GM23338 (cell line): Measurements from ENCODE around the gene RPS6KC1. TPM values are rescaled to one million over a fixed set of nuclear protein-coding genes. Genes with fewer than 3 reads are reported as not detected.
A peak's percentile ranks its signal among the peaks of the same experiment; 100 is the strongest.

ENCODE experiments used
- ATAC-seq: fragments of 200-7000 bp; cut with Tn5 transposase; 3 replicates; pipeline ENCODE4 v1.9.1; 2020
- DNase-seq: peaks from one replicate; pipeline ENCODE4 v3.0.0-alpha.2; 2015; ENCODE audit warnings: low spot score
- H2AFZ ChIP-seq: fragments of 200-600 bp; sonication (generic); 2 replicates; pipeline ENCODE4 v1.8.0; 2016; ENCODE audit warnings: antibody characterized with exemption, mild to moderate bottlenecking, moderate library complexity
- H3F3A ChIP-seq: fragments of 200-600 bp; sonication (generic); replicated peaks from 2 replicates; pipeline ENCODE4 v1.8.0; 2017; ENCODE audit warnings: antibody characterized with exemption, mixed run types, low read depth
- H3K27ac ChIP-seq: fragments of 200-600 bp; sonication (generic); 2 replicates; pipeline ENCODE4 v1.6.1; 2016; ENCODE audit warnings: low read depth
- H3K27me3 ChIP-seq: fragments of 200-600 bp; sonication (generic); 2 replicates; pipeline ENCODE4 v1.8.0; 2016; ENCODE audit warnings: mild to moderate bottlenecking, mixed run types, moderate library complexity; ENCODE audit not compliant: insufficient read depth
- H3K36me3 ChIP-seq: fragments of 200-600 bp; sonication (generic); 2 replicates; pipeline ENCODE4 v1.8.0; 2016; ENCODE audit warnings: mild to moderate bottlenecking; ENCODE audit not compliant: insufficient read depth
- H3K4me1 ChIP-seq: fragments of 200-600 bp; sonication (generic); 2 replicates; pipeline ENCODE4 v1.8.0; 2016; ENCODE audit warnings: mild to moderate bottlenecking, moderate library complexity; ENCODE audit not compliant: insufficient read depth
- H3K4me2 ChIP-seq: fragments of 200-600 bp; sonication (generic); 2 replicates; pipeline ENCODE4 v1.7.1; 2017; ENCODE audit warnings: mixed run types
- H3K4me3 ChIP-seq: fragments of 200-600 bp; sonication (generic); 2 replicates; pipeline ENCODE4 v1.6.1; 2016; ENCODE audit warnings: mixed run types
- H3K79me2 ChIP-seq: fragments of 200-600 bp; sonication (generic); replicated peaks from 2 replicates; pipeline ENCODE4 v1.8.0; 2017; ENCODE audit warnings: mild to moderate bottlenecking; ENCODE audit not compliant: insufficient read depth
- H3K9me2 ChIP-seq: fragments of 200-600 bp; sonication (generic); 2 replicates; pipeline ENCODE4 v1.8.0; 2017; ENCODE audit not compliant: insufficient read depth
- H4K20me1 ChIP-seq: fragments of 200-600 bp; sonication (generic); replicated peaks from 2 replicates; pipeline ENCODE4 v1.8.0; 2017; ENCODE audit warnings: mild to moderate bottlenecking; ENCODE audit not compliant: insufficient read depth
- H3K27ac Mint-ChIP-seq: 2 replicates; pipeline ENCODE4 v1.8.0; 2020; ENCODE audit warnings: inconsistent platforms, mild to moderate bottlenecking, moderate library complexity, mixed read lengths
- H3K27me3 Mint-ChIP-seq: 3 replicates; pipeline ENCODE4 v1.8.0; 2022; ENCODE audit warnings: low read depth, mild to moderate bottlenecking, moderate library complexity, mixed read lengths, inconsistent platforms; ENCODE audit not compliant: insufficient read depth, poor library complexity
- H3K36me3 Mint-ChIP-seq: 3 replicates; pipeline ENCODE4 v1.8.0; 2021; ENCODE audit warnings: low read depth, mild to moderate bottlenecking, inconsistent platforms, moderate library complexity, mixed read lengths
- H3K4me1 Mint-ChIP-seq: 3 replicates; pipeline ENCODE4 v1.8.0; 2020; ENCODE audit warnings: mild to moderate bottlenecking, inconsistent platforms, mixed read lengths
- H3K4me3 Mint-ChIP-seq: 3 replicates; pipeline ENCODE4 v1.8.0; 2021; ENCODE audit warnings: moderate library complexity, mild to moderate bottlenecking, inconsistent platforms, mixed read lengths
- H3K9me3 Mint-ChIP-seq: 3 replicates; pipeline ENCODE4 v1.8.0; 2020; ENCODE audit warnings: moderate library complexity, mild to moderate bottlenecking, inconsistent platforms, mixed read lengths
- CREB1 ChIP-seq: fragments of 250-450 bp; sonication (Bioruptor Pico); IDR thresholded peaks from 2 replicates; pipeline ENCODE4 v1.5.0; 2020; ENCODE audit warnings: low read depth, mild to moderate bottlenecking, moderate library complexity
- EZH2phosphoT487 ChIP-seq: fragments of 200-600 bp; sonication (generic); IDR thresholded peaks from one replicate; pipeline ENCODE4 v1.8.1; 2018; ENCODE audit warnings: antibody characterized with exemption; ENCODE audit not compliant: unreplicated experiment
- JUNB ChIP-seq: IDR thresholded peaks from one replicate; pipeline ENCODE4 v1.6.1; 2016; ENCODE audit warnings: antibody characterized with exemption; ENCODE audit not compliant: unreplicated experiment
- NANOG ChIP-seq: IDR thresholded peaks from 2 replicates; pipeline ENCODE4 v1.6.1; 2016; ENCODE audit warnings: antibody characterized with exemption, borderline replicate concordance
- POLR2AphosphoS5 ChIP-seq: IDR thresholded peaks from 2 replicates; pipeline ENCODE4 v1.6.1; 2016; ENCODE audit warnings: antibody characterized with exemption, low read depth
- STAT1 ChIP-seq: IDR thresholded peaks from one replicate; pipeline ENCODE4 v1.6.1; 2016; ENCODE audit warnings: antibody characterized with exemption; ENCODE audit not compliant: unreplicated experiment
- polyA plus RNA-seq: library from polyadenylated mRNA; unstranded; fragments of >200 nt; fragmentation: Nextera tagmentation; extraction: Ambion mirVana; gene quantifications from 2 replicates; pipeline ENCODE4 v1.2.1, GENCODE V29; 2016
- total RNA-seq: library from RNA; depleted of rRNA; stranded (reverse); fragments of >200 nt; shearing (Covaris generic); gene quantifications from 2 replicates; pipeline ENCODE4 v1.2.3, GENCODE V29; 2014
- TF ChIP-seq, protein P1 (sequence below): IDR thresholded peaks from one replicate; pipeline ENCODE4 v1.6.1; 2018; ENCODE audit warnings: antibody characterized with exemption; ENCODE audit not compliant: unreplicated experiment
- TF ChIP-seq, protein P2 (sequence below), 2 experiments: fragments of 200-600 bp in 1 of 2; sonication (generic) in 1 of 2; conservative IDR thresholded peaks; 2 replicates each; pipeline versions ENCODE4 v1.5.1 to v1.6.1; 2016 to 2017; ENCODE audit warnings: antibody characterized with exemption in 2 of 2, low read depth in 2 of 2, mild to moderate bottlenecking in 2 of 2, moderate library complexity in 1 of 2

The RPS6KC1 gene
- total and polyA plus RNA-seq, 2 experiments from 2014 or later, result 7.9 to 24.9 TPM

DNA sequence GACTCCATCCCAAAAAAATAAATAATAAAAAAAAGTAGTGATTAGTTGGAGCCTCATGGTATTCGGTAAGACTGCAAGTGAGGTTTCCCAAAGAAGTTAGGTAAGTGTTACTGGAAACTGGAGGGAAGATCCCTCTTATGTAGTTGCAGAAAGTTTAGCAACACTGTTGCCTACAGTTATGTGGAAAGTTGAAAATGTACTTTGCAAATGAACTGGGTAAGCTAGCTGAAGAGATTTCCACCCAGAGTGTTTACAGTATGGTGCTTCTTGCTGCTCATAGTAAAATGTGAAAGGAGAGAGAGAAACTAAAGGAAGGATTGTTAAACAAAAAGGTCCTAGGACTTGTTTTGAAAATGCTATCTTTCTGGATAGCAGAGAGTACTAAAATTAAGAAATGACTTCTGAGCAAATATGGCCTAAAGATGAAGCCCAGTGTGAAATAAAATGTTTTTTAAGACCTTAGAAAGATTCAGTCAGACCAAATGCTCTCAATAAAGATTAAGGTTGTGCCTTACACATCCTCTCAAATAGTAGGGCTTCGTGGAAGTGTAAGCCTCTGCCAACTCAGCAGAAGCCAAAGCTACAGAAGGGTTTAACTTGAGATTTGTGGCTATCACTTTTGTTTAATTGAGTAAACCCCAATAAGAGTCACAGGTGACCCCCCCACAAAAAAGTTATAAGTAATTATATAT, 31.5 kb downstream of the RPS6KC1 start (continued):
- TF ChIP-seq, protein P1, sequence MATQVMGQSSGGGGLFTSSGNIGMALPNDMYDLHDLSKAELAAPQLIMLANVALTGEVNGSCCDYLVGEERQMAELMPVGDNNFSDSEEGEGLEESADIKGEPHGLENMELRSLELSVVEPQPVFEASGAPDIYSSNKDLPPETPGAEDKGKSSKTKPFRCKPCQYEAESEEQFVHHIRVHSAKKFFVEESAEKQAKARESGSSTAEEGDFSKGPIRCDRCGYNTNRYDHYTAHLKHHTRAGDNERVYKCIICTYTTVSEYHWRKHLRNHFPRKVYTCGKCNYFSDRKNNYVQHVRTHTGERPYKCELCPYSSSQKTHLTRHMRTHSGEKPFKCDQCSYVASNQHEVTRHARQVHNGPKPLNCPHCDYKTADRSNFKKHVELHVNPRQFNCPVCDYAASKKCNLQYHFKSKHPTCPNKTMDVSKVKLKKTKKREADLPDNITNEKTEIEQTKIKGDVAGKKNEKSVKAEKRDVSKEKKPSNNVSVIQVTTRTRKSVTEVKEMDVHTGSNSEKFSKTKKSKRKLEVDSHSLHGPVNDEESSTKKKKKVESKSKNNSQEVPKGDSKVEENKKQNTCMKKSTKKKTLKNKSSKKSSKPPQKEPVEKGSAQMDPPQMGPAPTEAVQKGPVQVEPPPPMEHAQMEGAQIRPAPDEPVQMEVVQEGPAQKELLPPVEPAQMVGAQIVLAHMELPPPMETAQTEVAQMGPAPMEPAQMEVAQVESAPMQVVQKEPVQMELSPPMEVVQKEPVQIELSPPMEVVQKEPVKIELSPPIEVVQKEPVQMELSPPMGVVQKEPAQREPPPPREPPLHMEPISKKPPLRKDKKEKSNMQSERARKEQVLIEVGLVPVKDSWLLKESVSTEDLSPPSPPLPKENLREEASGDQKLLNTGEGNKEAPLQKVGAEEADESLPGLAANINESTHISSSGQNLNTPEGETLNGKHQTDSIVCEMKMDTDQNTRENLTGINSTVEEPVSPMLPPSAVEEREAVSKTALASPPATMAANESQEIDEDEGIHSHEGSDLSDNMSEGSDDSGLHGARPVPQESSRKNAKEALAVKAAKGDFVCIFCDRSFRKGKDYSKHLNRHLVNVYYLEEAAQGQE, result no peak
- TF ChIP-seq NANOG, result no peak

DNA sequence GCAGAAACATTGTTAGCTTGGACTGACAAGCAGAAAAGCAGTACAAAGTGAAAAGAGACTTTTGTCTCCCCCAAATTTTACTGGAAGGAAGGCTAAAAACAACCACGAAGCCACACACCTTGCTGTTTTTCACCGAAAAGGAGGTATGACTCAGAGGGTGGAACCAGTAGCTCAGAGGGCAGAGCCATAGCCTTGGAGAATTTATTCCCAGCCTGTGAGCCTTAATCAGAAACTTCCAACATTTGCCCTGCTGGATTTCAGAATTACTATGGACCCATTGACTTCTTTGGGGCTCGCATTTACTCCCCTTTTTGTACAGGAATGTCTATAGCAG, 32.0 kb downstream of the RPS6KC1 start:
- Histone ChIP-seq H3K9me2 (0 out of 2 replicates have a peak, but pooled peaks cover 5% of the 10 kb centered on the region), H3K4me1 (no peaks in the 10 kb centered on the region), H3K4me3 (no peak overlapping the region), H3K79me2 (no peaks in the 10 kb centered on the region), H3F3A (no peaks in the 10 kb centered on the region), H4K20me1 (no peaks in the 10 kb centered on the region), H3K4me2 (no peak overlapping the region), H2AFZ (no peak overlapping the region), H3K36me3 (no peaks in the 10 kb centered on the region), H3K27me3 (no peaks in the 10 kb centered on the region), H3K27ac (peak overlapping the region; percentile 36; the same call in 1 of the 2 replicates)
- no peak overlapping the region for H3K27ac Mint-ChIP-seq
- H3K4me1 Mint-ChIP-seq, result peaks cover 5% of the 10 kb centered on the region; the same call in 2 of the 3 replicates
- ATAC-seq (no peak), DNase-seq (no peak)
- H3K36me3 Mint-ChIP-seq, result peaks cover 19% of the 10 kb centered on the region; the same call in 2 of the 3 replicates
- no peaks in the 10 kb centered on the region for H3K9me3 Mint-ChIP-seq
- TF ChIP-seq JUNB (no peak), POLR2AphosphoS5 (no peak), NANOG (no peak)
- TF ChIP-seq, protein P1, result no peak
- H3K27me3 Mint-ChIP-seq, result peaks cover 4% of the 10 kb centered on the region
- H3K4me3 Mint-ChIP-seq, result no peak overlapping the region

DNA sequence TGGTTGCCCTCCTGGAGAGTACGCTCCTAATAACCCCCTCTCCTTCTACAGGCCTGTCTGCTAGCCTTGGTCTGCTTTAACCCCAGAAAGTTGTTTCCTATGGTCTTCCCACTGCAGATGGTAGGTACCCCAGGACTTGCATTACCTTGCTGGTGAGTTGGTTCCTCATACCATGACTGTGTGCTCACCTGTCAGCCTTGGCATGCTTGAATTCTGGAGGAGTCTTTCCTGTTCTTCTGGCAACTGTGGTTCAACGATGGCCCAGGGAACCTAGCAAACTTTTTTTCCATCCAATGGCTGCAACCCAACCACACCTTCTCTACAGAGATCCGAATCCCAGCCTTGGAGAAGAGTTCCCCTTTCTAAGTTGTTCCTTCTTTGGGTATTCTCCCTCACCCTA, 36.9 kb downstream of the RPS6KC1 start:
- Mint-ChIP-seq H3K4me1 (peaks cover 5% of the 10 kb centered on the region; the same call in 2 of the 3 replicates), H3K27ac (no peak overlapping the region), H3K36me3 (peaks cover 12% of the 10 kb centered on the region; the same call in 1 of the 3 replicates), H3K9me3 (no peaks in the 10 kb centered on the region), H3K27me3 (no peaks in the 10 kb centered on the region), H3K4me3 (no peak overlapping the region)
- Histone ChIP-seq H3K4me1 (no peaks in the 10 kb centered on the region), H3K27ac (no peak overlapping the region), H3K79me2 (no peaks in the 10 kb centered on the region; the same call in 1 of the 2 replicates), H3K4me2 (no peak overlapping the region), H3K36me3 (no peaks in the 10 kb centered on the region), H3K9me2 (0 out of 2 replicates have a peak, but pooled peaks cover 6% of the 10 kb centered on the region), H3K27me3 (no peaks in the 10 kb centered on the region), H3K4me3 (no peak overlapping the region), H2AFZ (no peak overlapping the region), H3F3A (no peaks in the 10 kb centered on the region), H4K20me1 (no peaks in the 10 kb centered on the region)
- DNase-seq (no peak), ATAC-seq (no peak)
- TF ChIP-seq JUNB (no peak), EZH2phosphoT487 (no peak), NANOG (no peak), CREB1 (CRISPR knock-in tag) (no peak), STAT1 (no peak)
- TF ChIP-seq, protein P1, result no peak
- TF ChIP-seq, protein P2, sequence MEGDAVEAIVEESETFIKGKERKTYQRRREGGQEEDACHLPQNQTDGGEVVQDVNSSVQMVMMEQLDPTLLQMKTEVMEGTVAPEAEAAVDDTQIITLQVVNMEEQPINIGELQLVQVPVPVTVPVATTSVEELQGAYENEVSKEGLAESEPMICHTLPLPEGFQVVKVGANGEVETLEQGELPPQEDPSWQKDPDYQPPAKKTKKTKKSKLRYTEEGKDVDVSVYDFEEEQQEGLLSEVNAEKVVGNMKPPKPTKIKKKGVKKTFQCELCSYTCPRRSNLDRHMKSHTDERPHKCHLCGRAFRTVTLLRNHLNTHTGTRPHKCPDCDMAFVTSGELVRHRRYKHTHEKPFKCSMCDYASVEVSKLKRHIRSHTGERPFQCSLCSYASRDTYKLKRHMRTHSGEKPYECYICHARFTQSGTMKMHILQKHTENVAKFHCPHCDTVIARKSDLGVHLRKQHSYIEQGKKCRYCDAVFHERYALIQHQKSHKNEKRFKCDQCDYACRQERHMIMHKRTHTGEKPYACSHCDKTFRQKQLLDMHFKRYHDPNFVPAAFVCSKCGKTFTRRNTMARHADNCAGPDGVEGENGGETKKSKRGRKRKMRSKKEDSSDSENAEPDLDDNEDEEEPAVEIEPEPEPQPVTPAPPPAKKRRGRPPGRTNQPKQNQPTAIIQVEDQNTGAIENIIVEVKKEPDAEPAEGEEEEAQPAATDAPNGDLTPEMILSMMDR (conservative IDR thresholded peaks at IDR 0.05; ENCODE audit: low read depth in 2 of 2), result no peak
